ENCODE measurements around the gene ARID1B. TPM values are rescaled to one million over a fixed set of nuclear protein-coding genes. Genes with fewer than 3 reads are reported as not detected.

Gene ARID1B
- total RNA-seq, 6 experiments from 2014 or later: 23.2 to 35.3 (median 30.7) TPM

DNA sequence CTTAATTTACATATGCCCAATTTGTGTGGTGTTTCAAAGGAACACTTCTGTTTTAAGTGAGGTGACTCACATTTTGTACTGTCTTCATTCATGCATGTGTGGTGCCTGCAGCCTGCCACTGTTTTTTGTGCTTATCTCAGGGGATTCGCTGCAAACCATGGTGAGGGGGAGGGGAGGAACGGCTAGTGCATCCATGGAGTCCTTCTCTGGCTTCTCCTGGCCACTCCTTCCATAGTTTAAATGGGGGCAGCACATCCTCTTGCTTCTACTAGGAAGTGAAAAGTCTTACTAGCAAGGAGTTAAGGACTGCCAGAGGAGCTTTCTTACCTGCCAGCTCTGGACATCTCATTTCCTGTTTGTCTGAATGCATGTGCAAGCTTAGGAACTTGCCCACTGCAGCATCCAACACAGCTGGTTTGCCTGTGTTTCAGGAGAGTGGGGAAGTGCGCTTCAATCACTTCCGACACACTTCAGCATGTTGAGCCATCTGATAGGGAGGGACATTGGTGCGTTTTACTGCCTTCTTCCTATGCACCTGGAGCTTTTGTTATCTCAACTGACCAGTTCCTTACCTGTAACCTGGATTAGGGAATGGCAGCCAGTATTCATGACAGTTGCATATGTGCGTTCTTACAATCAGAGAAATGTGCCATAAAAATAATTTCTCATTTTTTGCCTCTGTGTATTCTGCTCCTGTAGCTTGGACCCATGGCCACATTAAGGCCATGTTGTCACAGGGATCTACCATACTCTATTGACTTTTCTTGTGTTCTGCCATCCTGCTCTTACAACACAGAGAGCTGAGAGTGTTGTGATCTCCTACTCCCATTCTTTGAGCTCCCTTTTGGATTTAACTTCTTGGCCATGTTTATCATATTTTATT, 211.3 kb downstream of the ARID1B start:
- Histone ChIP-seq H3K4me3 (no peak overlapping the region), H3K9me3 (no peaks in the 10 kb centered on the region), H3K4me1 (peaks cover 0 to 16% (median 3%) of the 10 kb centered on the region in 4 donors), H3K27me3 (no peaks in the 10 kb centered on the region), H3K36me3 (no peaks in the 10 kb centered on the region), H3K27ac (no peak overlapping the region)
- TF ChIP-seq POLR2A (IDR thresholded peaks at IDR 0.05): no peak
- no peak for TF ChIP-seq CTCF (IDR thresholded peaks at IDR 0.05)
- DNase-seq: no peak
- intact Hi-C loops (cut with DNase I): no loop called here
- peak in 1 of 4 donors; percentile 27 for ATAC-seq
- WGBS (ENCODE audit: insufficient coverage, low coverage, low lambda C conversion rate, missing lambda C conversion rate): 88% methylated on average over 5 of the region's 6 CpGs

DNA sequence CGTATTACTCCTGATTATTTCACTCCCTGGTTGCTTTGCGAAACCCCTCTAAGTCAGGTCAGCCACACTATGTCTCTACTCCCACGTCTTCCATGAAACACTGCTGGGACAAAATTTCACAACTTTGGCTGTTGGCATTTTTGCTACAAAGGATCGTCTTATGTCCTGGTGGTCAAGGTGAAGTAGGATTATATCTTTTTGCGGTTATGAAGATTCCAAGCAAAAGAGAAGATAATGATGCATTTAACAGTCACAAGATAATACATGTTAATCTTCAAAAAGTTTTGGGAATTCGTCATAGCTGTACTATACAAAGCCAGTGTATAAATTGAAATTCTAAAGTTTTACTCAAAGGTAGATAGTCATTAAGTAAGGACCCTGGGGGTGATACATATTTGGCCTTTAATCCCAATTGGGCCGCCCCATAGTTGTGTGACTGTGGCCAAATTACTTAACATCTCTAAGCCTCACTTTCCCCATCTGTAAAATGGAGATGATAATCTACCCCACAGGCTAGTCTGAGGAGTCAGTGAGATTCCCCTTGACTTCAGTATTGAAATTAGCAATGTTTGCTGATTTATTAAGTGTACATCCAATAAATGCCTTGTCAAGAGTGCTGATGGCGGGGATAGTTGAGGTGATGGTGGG, 212.1 kb downstream of the ARID1B start:
- Histone ChIP-seq H3K4me3 (no peak overlapping the region), H3K4me1 (peaks cover 0 to 16% (median 3%) of the 10 kb centered on the region in 4 donors), H3K27me3 (no peaks in the 10 kb centered on the region), H3K27ac (no peak overlapping the region), H3K36me3 (no peaks in the 10 kb centered on the region), H3K9me3 (no peaks in the 10 kb centered on the region)
- TF ChIP-seq POLR2A (IDR thresholded peaks at IDR 0.05) (no peak), CTCF (IDR thresholded peaks at IDR 0.05) (no peak)
- ATAC-seq (no peak), DNase-seq (no peak)
- intact Hi-C loops (cut with DNase I): no loop called here
- 68% methylated on average over 8 of the region's 8 CpGs for WGBS (ENCODE audit: insufficient coverage, low coverage, low lambda C conversion rate, missing lambda C conversion rate)

GRCh38 chr6:156992020-156992804, 215.0 kb downstream of the ARID1B start:
- ATAC-seq: peak; percentile 81 to 91 (median 82)
- intact Hi-C loops (cut with DNase I): no loop called here
- peak overlapping the region in 1 of 3 donors; percentile 4 for H3K27ac ChIP-seq

More at GRCh38 chr6:156992020-156992804, 215.0 kb downstream of the ARID1B start:
- no peaks in the 10 kb centered on the region for H3K9me3 ChIP-seq
- no peak overlapping the region for H3K4me3 ChIP-seq
- peaks cover 0 to 17% (median 3%) of the 10 kb centered on the region in 4 donors for H3K4me1 ChIP-seq
- TF ChIP-seq POLR2A (IDR thresholded peaks at IDR 0.05): no peak
- TF ChIP-seq CTCF (IDR thresholded peaks at IDR 0.05): no peak
- DNase-seq: peak in 1 of 3 donors; percentile 54
- WGBS (ENCODE audit: insufficient coverage, low coverage, low lambda C conversion rate, missing lambda C conversion rate): 24% methylated on average over 11 of the region's 13 CpGs
- no peaks in the 10 kb centered on the region for H3K36me3 ChIP-seq
- H3K27me3 ChIP-seq: no peaks in the 10 kb centered on the region
